OCI-LY1 (cell line): ENCODE measurements around the gene CDH13.

Experiments used
- H2AFZ ChIP-seq: fragments of 200-600 bp; sonication (generic), shearing (Covaris generic); 2 replicates; pipeline ENCODE4 v1.6.0; 2014; ENCODE audit warnings: antibody characterized with exemption, mild to moderate bottlenecking, low read length
- H3F3A ChIP-seq: fragments of 200-600 bp; sonication (generic), shearing (Covaris generic); 2 replicates; pipeline ENCODE4 v1.6.0; 2014; ENCODE audit warnings: mild to moderate bottlenecking, antibody characterized with exemption, low read length, moderate library complexity; ENCODE audit not compliant: insufficient read depth
- H3K27ac ChIP-seq: fragments of 200-600 bp; sonication (generic); 2 replicates; pipeline ENCODE4 v1.5.1; 2014; ENCODE audit warnings: low read length, mixed run types, mild to moderate bottlenecking, low read depth; ENCODE audit not compliant: poor library complexity, severe bottlenecking
- H3K27me3 ChIP-seq: fragments of 200-600 bp; sonication (generic); 2 replicates; pipeline ENCODE4 v1.6.0; 2014; ENCODE audit warnings: antibody characterized with exemption, mild to moderate bottlenecking, low read length, moderate library complexity; ENCODE audit not compliant: insufficient read depth
- H3K36me3 ChIP-seq: fragments of 200-600 bp; sonication (generic); 2 replicates; pipeline ENCODE4 v1.6.1; 2014; ENCODE audit warnings: mild to moderate bottlenecking, antibody characterized with exemption, low read length, moderate library complexity, mixed read lengths; ENCODE audit not compliant: insufficient read depth
- H3K4me1 ChIP-seq: fragments of 200-600 bp; sonication (generic); 2 replicates; pipeline ENCODE4 v1.5.1; 2014; ENCODE audit warnings: mild to moderate bottlenecking, low read length, moderate library complexity; ENCODE audit not compliant: insufficient read depth, severe bottlenecking
- H3K4me2 ChIP-seq: fragments of 200-600 bp; sonication (generic), shearing (Covaris generic); 2 replicates; pipeline ENCODE4 v1.6.1; 2014; ENCODE audit warnings: low read length
- H3K4me3 ChIP-seq: fragments of 200-600 bp; sonication (generic); 2 replicates; pipeline ENCODE4 v1.5.1; 2014; ENCODE audit warnings: low read length, low read depth, mild to moderate bottlenecking, mixed read lengths; ENCODE audit not compliant: poor library complexity, severe bottlenecking
- H3K79me2 ChIP-seq: fragments of 200-600 bp; shearing (Covaris generic); 2 replicates; pipeline ENCODE4 v1.6.1; 2016; ENCODE audit warnings: mixed run types, low read length, mixed read lengths; ENCODE audit not compliant: insufficient read depth
- H3K9ac ChIP-seq: fragments of 200-600 bp; sonication (generic), shearing (Covaris generic); 2 replicates; pipeline ENCODE4 v1.6.1; 2014; ENCODE audit warnings: mild to moderate bottlenecking, low read length, mixed read lengths
- H3K9me2 ChIP-seq: fragments of 200-600 bp; sonication (generic), shearing (Covaris generic); 2 replicates; pipeline ENCODE4 v1.6.1; 2014; ENCODE audit warnings: low read depth, mild to moderate bottlenecking, low read length, mixed read lengths
- H3K9me3 ChIP-seq: fragments of 200-600 bp; shearing (Covaris generic); 2 replicates; pipeline ENCODE4 v1.6.1; 2014; ENCODE audit warnings: low read length, mixed read lengths
- H4K20me1 ChIP-seq: fragments of 200-600 bp; sonication (generic), shearing (Covaris generic); 2 replicates; pipeline ENCODE4 v1.6.0; 2016; ENCODE audit warnings: mild to moderate bottlenecking, low read length; ENCODE audit not compliant: insufficient read depth
- EZH2 ChIP-seq: fragments of 200-600 bp; sonication (generic), shearing (Covaris generic); IDR thresholded peaks from 2 replicates; pipeline ENCODE4 v1.8.0; 2017; ENCODE audit warnings: borderline replicate concordance, mixed run types, mild to moderate bottlenecking, antibody characterized with exemption, low read length, moderate library complexity, mixed read lengths
- TF ChIP-seq, protein P1 (sequence below): fragments of 200-600 bp; sonication (generic), shearing (Covaris generic); IDR thresholded peaks from 2 replicates; pipeline ENCODE4 v1.5.1; 2017; ENCODE audit warnings: mild to moderate bottlenecking, antibody characterized with exemption, low read length, moderate library complexity, mixed read lengths

CDH13 gene

GRCh38 chr16:83338138-83338537, 711.4 kb downstream of the CDH13 start:
- no peak overlapping the region for H3K4me2 ChIP-seq
- no peak overlapping the region for H3K4me3 ChIP-seq
- no peaks in the 10 kb centered on the region for H3K27me3 ChIP-seq
- H3K79me2 ChIP-seq, result no peaks in the 10 kb centered on the region
- H3K27ac ChIP-seq, result no peak overlapping the region
- H3K9ac ChIP-seq, result no peak overlapping the region
- no peaks in the 10 kb centered on the region for H3K4me1 ChIP-seq
- H2AFZ ChIP-seq, result no peak overlapping the region
- H3K36me3 ChIP-seq, result no peaks in the 10 kb centered on the region
- H3F3A ChIP-seq, result no peaks in the 10 kb centered on the region
- H3K9me3 ChIP-seq, result no peaks in the 10 kb centered on the region
- no peak for TF ChIP-seq EZH2
- TF ChIP-seq, protein P1, sequence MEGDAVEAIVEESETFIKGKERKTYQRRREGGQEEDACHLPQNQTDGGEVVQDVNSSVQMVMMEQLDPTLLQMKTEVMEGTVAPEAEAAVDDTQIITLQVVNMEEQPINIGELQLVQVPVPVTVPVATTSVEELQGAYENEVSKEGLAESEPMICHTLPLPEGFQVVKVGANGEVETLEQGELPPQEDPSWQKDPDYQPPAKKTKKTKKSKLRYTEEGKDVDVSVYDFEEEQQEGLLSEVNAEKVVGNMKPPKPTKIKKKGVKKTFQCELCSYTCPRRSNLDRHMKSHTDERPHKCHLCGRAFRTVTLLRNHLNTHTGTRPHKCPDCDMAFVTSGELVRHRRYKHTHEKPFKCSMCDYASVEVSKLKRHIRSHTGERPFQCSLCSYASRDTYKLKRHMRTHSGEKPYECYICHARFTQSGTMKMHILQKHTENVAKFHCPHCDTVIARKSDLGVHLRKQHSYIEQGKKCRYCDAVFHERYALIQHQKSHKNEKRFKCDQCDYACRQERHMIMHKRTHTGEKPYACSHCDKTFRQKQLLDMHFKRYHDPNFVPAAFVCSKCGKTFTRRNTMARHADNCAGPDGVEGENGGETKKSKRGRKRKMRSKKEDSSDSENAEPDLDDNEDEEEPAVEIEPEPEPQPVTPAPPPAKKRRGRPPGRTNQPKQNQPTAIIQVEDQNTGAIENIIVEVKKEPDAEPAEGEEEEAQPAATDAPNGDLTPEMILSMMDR, result no peak
- H3K9me2 ChIP-seq, result no peaks in the 10 kb centered on the region
- H4K20me1 ChIP-seq, result no peaks in the 10 kb centered on the region

DNA sequence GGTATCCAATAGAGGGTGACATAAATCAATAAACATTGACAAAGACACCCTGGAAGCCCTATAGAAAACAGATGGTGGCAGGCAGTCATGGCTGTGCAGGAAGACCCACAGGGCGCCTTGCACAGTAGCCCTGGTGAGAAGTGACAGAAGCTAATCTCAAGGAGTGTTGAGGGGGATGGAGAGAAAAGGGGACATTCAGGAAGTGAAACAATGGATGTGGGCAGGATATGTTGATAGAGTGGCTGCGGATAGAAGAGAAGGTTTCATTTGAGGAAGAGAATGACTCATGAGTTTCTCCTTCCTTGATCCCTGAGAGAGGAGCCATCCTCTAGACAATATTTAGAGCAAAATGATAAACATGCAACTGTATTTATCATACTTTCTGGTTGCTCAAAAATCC, 712.2 kb downstream of the CDH13 start:
- no peaks in the 10 kb centered on the region for H3K27me3 ChIP-seq
- no peaks in the 10 kb centered on the region for H3K4me1 ChIP-seq
- no peaks in the 10 kb centered on the region for H3K9me2 ChIP-seq

DNA sequence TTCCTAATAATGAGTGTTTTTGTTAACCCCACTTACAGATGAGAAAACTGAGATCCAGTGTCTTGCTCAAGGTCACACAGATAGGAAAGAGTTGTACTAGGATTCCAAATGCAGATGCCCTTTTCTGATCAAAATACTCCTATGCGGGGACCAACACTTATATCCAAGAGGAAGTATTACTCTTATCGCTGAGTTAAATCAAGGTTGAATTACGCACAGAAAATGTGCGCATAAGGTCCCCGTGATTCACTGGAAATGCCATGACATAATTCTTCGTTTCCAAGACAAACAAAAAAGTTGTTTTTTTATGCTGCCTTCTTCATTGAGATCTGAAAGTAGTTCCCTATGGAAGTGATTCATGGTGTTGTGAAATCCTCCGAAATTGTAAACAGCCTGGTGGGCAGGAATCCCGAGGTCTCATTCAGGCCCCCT, 717.2 kb downstream of the CDH13 start:
- no peak overlapping the region for H2AFZ ChIP-seq
- no peak overlapping the region for H3K4me3 ChIP-seq
- H3K27me3 ChIP-seq, result no peaks in the 10 kb centered on the region
- no peak overlapping the region for H3K9ac ChIP-seq
- H3K9me2 ChIP-seq, result no peaks in the 10 kb centered on the region
- H3K9me3 ChIP-seq, result no peaks in the 10 kb centered on the region
- H3K4me1 ChIP-seq, result no peaks in the 10 kb centered on the region
- no peaks in the 10 kb centered on the region for H3F3A ChIP-seq
- H3K4me2 ChIP-seq, result no peak overlapping the region
- TF ChIP-seq EZH2, result no peak
- TF ChIP-seq, protein P1, result no peak
- H3K79me2 ChIP-seq, result no peaks in the 10 kb centered on the region
- no peaks in the 10 kb centered on the region for H3K36me3 ChIP-seq
- H3K27ac ChIP-seq, result no peak overlapping the region
- no peaks in the 10 kb centered on the region for H4K20me1 ChIP-seq

More for the DNA sequence above, 712.2 kb downstream of the CDH13 start:
- H3K79me2 ChIP-seq, result no peaks in the 10 kb centered on the region
- no peaks in the 10 kb centered on the region for H3K9me3 ChIP-seq
- H3K36me3 ChIP-seq, result no peaks in the 10 kb centered on the region
- H2AFZ ChIP-seq, result no peak overlapping the region
- H3K4me3 ChIP-seq, result no peak overlapping the region
- no peak overlapping the region for H3K4me2 ChIP-seq
- no peaks in the 10 kb centered on the region for H3F3A ChIP-seq
- no peak overlapping the region for H3K27ac ChIP-seq
- no peaks in the 10 kb centered on the region for H4K20me1 ChIP-seq
- TF ChIP-seq, protein P1, result no peak
- no peak for TF ChIP-seq EZH2
- no peak overlapping the region for H3K9ac ChIP-seq
